Measurements from ENCODE around the gene ADORA3.

The ADORA3 gene

GRCh38 chr1:111487133-111487532, 16.3 kb downstream of the ADORA3 start:
- ChIA-PET CTCF (interaction anchor here (1.2 kb wide), 1 partner anchor 21 kb away, joined by 3 read pairs; no protein-coding TSS in a partner anchor), POLR2A (ENCODE audit: low non-redundant PET) (no interaction called here)
- no peak for DNase-seq (ENCODE audit: low spot score)
- TF ChIP-seq CTCF (conservative IDR thresholded peaks at IDR 0.05; ENCODE audit: low read depth) = no peak
- H3K27ac ChIP-seq = no peak overlapping the region

GRCh38 chr1:111486431-111486830, 17.0 kb downstream of the ADORA3 start:
- CTCF ChIA-PET = interaction anchor here (1.2 kb wide), 1 partner anchor 22 kb away, joined by 3 read pairs; no protein-coding TSS in a partner anchor
- POLR2A ChIA-PET (ENCODE audit: low non-redundant PET) = no interaction called here

GRCh38 chr1:111484391-111485026, 18.9 kb downstream of the ADORA3 start:
- ChIA-PET CTCF (interaction anchor here (1.4 kb wide), 1 partner anchor 24 kb away, joined by 8 read pairs; no protein-coding TSS in a partner anchor), POLR2A (ENCODE audit: low non-redundant PET) (no interaction called here)
- no peak overlapping the region for H3K27ac ChIP-seq
- TF ChIP-seq CTCF (conservative IDR thresholded peaks at IDR 0.05; ENCODE audit: low read depth) = no peak
- DNase-seq (ENCODE audit: low spot score) = no peak

More at GRCh38 chr1:111486431-111486830, 17.0 kb downstream of the ADORA3 start:
- TF ChIP-seq CTCF (conservative IDR thresholded peaks at IDR 0.05; ENCODE audit: low read depth) = no peak
- DNase-seq (ENCODE audit: low spot score) = peak; percentile 12
- no peak overlapping the region for H3K27ac ChIP-seq

- no peak for TF ChIP-seq CTCF (conservative IDR thresholded peaks at IDR 0.05; ENCODE audit: low read depth)
- no peak for DNase-seq (ENCODE audit: low spot score)
- ChIA-PET POLR2A (ENCODE audit: low non-redundant PET) (no interaction called here), CTCF (no interaction called here)
- no peak overlapping the region for H3K27ac ChIP-seq
Measured at GRCh38 chr1:111483876-111484275, 19.6 kb downstream of the ADORA3 start.

GRCh38 chr1:111483166-111483565, 20.3 kb downstream of the ADORA3 start:
- DNase-seq (ENCODE audit: low spot score) = no peak
- ChIA-PET POLR2A (ENCODE audit: low non-redundant PET) (no interaction called here), CTCF (no interaction called here)
- no peak overlapping the region for H3K27ac ChIP-seq
- TF ChIP-seq CTCF (conservative IDR thresholded peaks at IDR 0.05; ENCODE audit: low read depth) = no peak

- POLR2A ChIA-PET (ENCODE audit: low non-redundant PET) = no interaction called here
- no peak overlapping the region for H3K27ac ChIP-seq
- peak; percentile 41 for TF ChIP-seq CTCF (conservative IDR thresholded peaks at IDR 0.05; ENCODE audit: low read depth)
- DNase-seq (ENCODE audit: low spot score) = peak; percentile 69
- CTCF ChIA-PET = interaction anchor here (0.6 to 1.3 kb wide), 16 partner anchors 8 to 509 kb away, joined by 3 to 9 read pairs (median 4); no protein-coding TSS in a partner anchor
Measured at GRCh38 chr1:111481387-111482221, 21.8 kb downstream of the ADORA3 start.

Measured in RWPE1 (cell line).